Lower leg skin (tissue), 3 donors: ENCODE measurements around the gene CARD11.

Source experiments
- POLR2A ChIP-seq, 2 donors: fragments of 450-650 bp; IDR thresholded peaks; one replicate each; pipeline ENCODE4 v1.6.1; 2016 to 2017; ENCODE audit warnings: antibody characterized with exemption in 2 of 2, mild to moderate bottlenecking in 1 of 2, moderate library complexity in 1 of 2
- TF ChIP-seq, protein P1 (sequence below), 3 donors: fragments of 450-650 bp; IDR thresholded peaks; one replicate each; pipeline ENCODE4 v1.5.1; 2016; ENCODE audit warnings: antibody characterized with exemption in 3 of 3, mild to moderate bottlenecking in 3 of 3, moderate library complexity in 2 of 3

DNA sequence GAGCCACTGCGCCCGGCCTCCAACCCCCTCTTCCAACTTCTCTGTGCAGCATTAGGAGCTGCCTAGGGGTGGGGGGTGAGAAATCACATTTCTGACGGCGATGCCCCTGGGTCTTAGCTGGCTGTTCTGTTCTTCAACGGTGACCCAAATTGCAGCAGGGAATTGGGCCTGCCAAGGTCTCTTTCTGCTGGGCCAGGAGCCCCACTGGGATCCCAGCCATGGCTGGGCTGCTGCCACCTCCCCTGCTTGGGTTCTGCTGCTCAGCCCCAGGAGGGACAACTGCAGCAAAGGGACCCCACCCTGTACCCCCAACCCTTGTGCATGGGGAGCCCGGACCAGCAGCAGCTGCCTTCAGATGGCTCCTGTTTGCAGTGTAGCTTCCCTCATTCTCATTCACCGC, 155.9 kb downstream of the CARD11 start:
- TF ChIP-seq, protein P1, sequence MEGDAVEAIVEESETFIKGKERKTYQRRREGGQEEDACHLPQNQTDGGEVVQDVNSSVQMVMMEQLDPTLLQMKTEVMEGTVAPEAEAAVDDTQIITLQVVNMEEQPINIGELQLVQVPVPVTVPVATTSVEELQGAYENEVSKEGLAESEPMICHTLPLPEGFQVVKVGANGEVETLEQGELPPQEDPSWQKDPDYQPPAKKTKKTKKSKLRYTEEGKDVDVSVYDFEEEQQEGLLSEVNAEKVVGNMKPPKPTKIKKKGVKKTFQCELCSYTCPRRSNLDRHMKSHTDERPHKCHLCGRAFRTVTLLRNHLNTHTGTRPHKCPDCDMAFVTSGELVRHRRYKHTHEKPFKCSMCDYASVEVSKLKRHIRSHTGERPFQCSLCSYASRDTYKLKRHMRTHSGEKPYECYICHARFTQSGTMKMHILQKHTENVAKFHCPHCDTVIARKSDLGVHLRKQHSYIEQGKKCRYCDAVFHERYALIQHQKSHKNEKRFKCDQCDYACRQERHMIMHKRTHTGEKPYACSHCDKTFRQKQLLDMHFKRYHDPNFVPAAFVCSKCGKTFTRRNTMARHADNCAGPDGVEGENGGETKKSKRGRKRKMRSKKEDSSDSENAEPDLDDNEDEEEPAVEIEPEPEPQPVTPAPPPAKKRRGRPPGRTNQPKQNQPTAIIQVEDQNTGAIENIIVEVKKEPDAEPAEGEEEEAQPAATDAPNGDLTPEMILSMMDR (IDR thresholded peaks at IDR 0.05): no peak
- TF ChIP-seq POLR2A (IDR thresholded peaks at IDR 0.05): no peak
